GM12875 (cell line): Measurements from ENCODE around the gene RNGTT.
"Not testable (repeated sequence)": the region's sequence is repeated elsewhere in the genome, so short reads cannot be mapped to it uniquely, and the experiment has no call there.

Source experiments
- H3K4me3 ChIP-seq: one replicate; pipeline ENCODE4 v1.5.1; 2011; ENCODE audit warnings: low read depth, low read length, control low read depth
- CTCF ChIP-seq: IDR thresholded peaks from 2 replicates; pipeline ENCODE4 v1.5.1; 2011; ENCODE audit warnings: low read depth, mild to moderate bottlenecking, control low read depth, inconsistent platforms, low read length, moderate library complexity, borderline replicate concordance; ENCODE audit not compliant: insufficient read depth

The RNGTT gene

GRCh38 chr6:88952065-88952704 is 11.2 kb downstream of the RNGTT start:
- no peak for TF ChIP-seq CTCF

GRCh38 chr6:88945415-88946008 is 17.9 kb downstream of the RNGTT start:
- no peak overlapping the region for H3K4me3 ChIP-seq
- no peak for TF ChIP-seq CTCF

More at GRCh38 chr6:88952065-88952704, 11.2 kb downstream of the RNGTT start:
- no peak overlapping the region for H3K4me3 ChIP-seq

GRCh38 chr6:88933521-88933920 is 29.9 kb downstream of the RNGTT start:
- TF ChIP-seq CTCF: no peak
- no peak overlapping the region for H3K4me3 ChIP-seq

- H3K4me3 ChIP-seq: not testable (repeated sequence)
Observed at GRCh38 chr6:88932019-88932418, 31.4 kb downstream of the RNGTT start.

- no peak for TF ChIP-seq CTCF
- no peak overlapping the region for H3K4me3 ChIP-seq
Observed at GRCh38 chr6:88922775-88923548, 40.5 kb downstream of the RNGTT start.

GRCh38 chr6:88921734-88922133 is 41.7 kb downstream of the RNGTT start:
- TF ChIP-seq CTCF: no peak
- H3K4me3 ChIP-seq: no peak overlapping the region

- no peak for TF ChIP-seq CTCF
- H3K4me3 ChIP-seq: no peak overlapping the region
Observed at GRCh38 chr6:88920774-88921733, 42.4 kb downstream of the RNGTT start.
